Measurements from ENCODE around the gene SNX25. TPM values are rescaled to one million over a fixed set of nuclear protein-coding genes. Genes with fewer than 3 reads are reported as not detected.

Gene SNX25
- total and polyA plus RNA-seq, 12 donors: 4.4 to 12.6 (median 9.2) TPM

GRCh38 chr4:185392156-185392555 lies 182.8 kb downstream of the SNX25 start:
- TF ChIP-seq CTCF (IDR thresholded peaks at IDR 0.05): no peak
- no peak for DNase-seq
- intact Hi-C loops (cut with DNase I): loop anchor here in 4 of 10 donors (10.0 kb wide), 3 partner anchors 177 to 213 kb away; partner anchors contain the start of genes CFAP97 (in 1 of the 4) and SNX25 (in 1 of the 4)
- no peak for ATAC-seq
- no peak overlapping the region for H3K27ac ChIP-seq
- H3K36me3 ChIP-seq: peaks cover 0 to 10% (median 0%) of the 10 kb centered on the region in 9 donors
- no peaks in the 10 kb centered on the region for H3K27me3 ChIP-seq
- 94 to 100% methylated on average over 1 of the region's 1 CpG for WGBS, 2 donors
- H3K9me3 ChIP-seq: no peaks in the 10 kb centered on the region
- no peak overlapping the region for H3K4me3 ChIP-seq
- peaks cover 0 to 15% (median 12%) of the 10 kb centered on the region in 9 donors for H3K4me1 ChIP-seq

DNA sequence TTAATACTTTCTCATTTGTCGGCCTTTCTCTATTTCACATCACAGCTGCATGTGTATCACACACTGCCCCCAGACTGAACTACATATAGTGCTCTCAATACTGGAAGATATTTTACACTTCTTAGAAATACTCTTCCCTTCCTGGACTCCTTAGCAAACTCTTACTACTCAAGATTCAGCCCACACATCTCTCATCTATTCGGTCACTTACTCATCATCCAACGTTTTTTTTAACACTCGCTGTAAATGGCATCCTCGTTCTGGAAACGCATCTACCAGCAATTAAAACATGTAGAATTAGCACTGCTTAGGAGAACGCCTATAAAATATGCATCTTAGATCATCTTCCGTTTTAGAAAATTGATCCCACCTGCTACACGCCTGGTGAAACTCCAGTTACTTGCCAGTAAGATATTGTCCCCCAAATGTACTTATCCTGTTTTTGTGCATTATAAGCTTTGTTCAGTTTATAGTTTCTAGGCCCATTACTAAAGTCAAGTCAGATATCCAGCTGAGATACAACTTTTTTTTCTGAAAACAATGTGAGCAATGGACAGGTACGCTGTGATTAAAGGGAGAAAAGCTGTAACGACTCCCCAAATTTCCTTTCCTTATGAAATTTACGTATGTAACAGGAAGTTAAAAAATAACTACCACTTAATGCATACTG lies 185.3 kb downstream of the SNX25 start:
- Histone ChIP-seq H3K27me3 (no peaks in the 10 kb centered on the region), H3K4me1 (peaks cover 7 to 40% (median 36%) of the 10 kb centered on the region in 9 donors), H3K27ac (peak overlapping the region in 9 of 10 donors; percentile 98 to 100 (median 99)), H3K9me3 (no peaks in the 10 kb centered on the region), H3K4me3 (peak overlapping the region; percentile 58 to 83 (median 73)), H3K36me3 (peaks cover 0 to 22% (median 6%) of the 10 kb centered on the region in 9 donors)
- ATAC-seq: no peak
- intact Hi-C loops (cut with DNase I): loop anchor here in 8 of 10 donors (5.0 to 10.0 kb wide), 7 partner anchors 78 to 210 kb away; partner anchors contain the start of genes CFAP97 (in 3 of the 8), CCDC110 (in 1 of the 8) and SNX25 (in 1 of the 8)
- no peak for DNase-seq
- no peak for TF ChIP-seq CTCF (IDR thresholded peaks at IDR 0.05)
- 62 to 76% methylated on average over 12 of the region's 12 CpGs for WGBS, 2 donors

DNA sequence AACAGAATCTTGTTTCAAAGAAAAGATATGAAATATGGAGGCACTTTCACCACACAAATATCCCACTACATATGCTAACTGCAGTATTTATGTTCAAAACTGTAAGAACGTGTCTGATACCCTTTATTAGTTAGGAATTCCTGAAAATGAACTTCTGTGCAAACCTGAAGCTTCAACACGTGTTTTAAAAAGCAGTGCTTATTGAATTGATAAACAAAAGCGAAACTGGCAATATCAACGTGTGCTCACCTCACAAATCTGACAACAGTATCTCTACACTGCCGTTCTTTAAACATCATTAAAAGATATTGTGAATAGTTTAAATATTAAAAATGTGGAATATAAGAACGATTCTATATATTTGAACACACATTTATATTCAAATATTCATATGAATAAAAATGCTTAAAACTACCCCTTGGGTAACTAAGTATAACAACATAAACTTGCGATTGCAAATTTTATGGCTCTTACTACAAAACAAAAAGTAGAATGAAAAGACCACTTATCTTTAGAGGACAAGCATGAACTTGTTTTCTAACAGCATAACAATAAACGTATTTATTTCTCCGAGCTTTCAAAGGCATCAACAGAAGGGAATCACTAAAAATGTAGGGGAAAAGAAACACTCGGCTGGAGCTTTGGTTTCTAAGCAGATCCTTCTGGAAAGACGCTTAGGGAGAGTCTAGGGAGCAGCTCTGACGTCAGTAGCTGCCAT lies 186.0 kb downstream of the SNX25 start, which contains the start of gene LRP2BP:
TSS of gene LRP2BP (minus strand) at position 687 of the 718 bp plus-strand sequence. CDS start 17,738 bp downstream, outside the sequence.
- intact Hi-C loops (cut with DNase I): loop anchor here in 8 of 10 donors (5.0 to 10.0 kb wide), 7 partner anchors 77 to 209 kb away; partner anchors contain the start of genes CFAP97 (in 3 of the 8), CCDC110 (in 1 of the 8) and SNX25 (in 1 of the 8)
- peak within 1 kb of the TSS; percentile 98 to 100 (median 99) for H3K27ac ChIP-seq
- ATAC-seq: no peak
- peaks cover 7 to 47% (median 40%) of the 10 kb centered on the region in 9 donors for H3K4me1 ChIP-seq
- peak within 1 kb of the TSS; percentile 58 to 83 (median 73) for H3K4me3 ChIP-seq
- H3K9me3 ChIP-seq: no peaks in the 10 kb centered on the region
- DNase-seq: no peak
- H3K27me3 ChIP-seq: no peaks in the 10 kb centered on the region
- no peak for TF ChIP-seq CTCF (IDR thresholded peaks at IDR 0.05)
- WGBS, 2 donors: 17 to 22% methylated on average over 12 of the region's 12 CpGs
- H3K36me3 ChIP-seq: peaks cover 0 to 27% (median 6%) of the 10 kb centered on the region in 9 donors

All from heart right ventricle (tissue), 16 donors.